ENCODE measurements around the gene FADS3. TPM values are rescaled to one million over a fixed set of nuclear protein-coding genes. Genes with fewer than 3 reads are reported as not detected.

Gene FADS3
- total RNA-seq, 1 experiment from 2014 or later, result 65.8 TPM

DNA sequence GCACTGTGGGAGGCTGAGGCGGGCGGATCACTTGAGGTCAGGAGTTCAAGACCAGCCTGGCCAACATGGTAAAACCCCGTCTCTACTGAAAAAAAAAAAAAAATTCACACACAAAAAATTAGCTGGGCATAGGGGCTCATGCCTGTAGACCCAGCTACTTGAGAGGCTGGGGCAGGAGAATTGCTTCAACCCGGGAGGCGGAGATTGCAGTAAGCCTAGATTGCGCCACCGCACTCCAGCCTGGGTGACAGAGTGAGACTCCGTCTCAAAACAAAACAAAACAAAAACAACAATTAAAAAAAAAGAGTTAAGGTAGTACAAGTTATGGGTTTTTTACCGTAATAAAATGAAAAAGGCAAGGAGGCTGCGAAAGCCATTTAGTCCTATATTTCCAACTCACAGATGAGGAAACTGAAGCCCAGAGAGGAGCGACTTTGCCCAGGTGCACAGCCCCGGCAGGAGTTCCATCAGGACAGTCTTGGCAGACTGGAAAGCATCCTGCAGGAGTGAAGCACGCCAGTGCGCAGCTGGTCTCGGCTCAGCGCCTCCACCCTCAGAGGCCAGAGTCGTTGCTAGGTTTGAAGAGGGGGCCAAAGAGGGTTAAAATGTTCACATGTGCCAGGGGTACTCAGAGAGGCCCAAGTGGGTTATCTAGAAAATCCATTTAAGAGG lies 3.8 kb upstream of the FADS3 start:
- H4K20me1 ChIP-seq (ENCODE audit: insufficient read depth), result no peaks in the 10 kb centered on the region
- H3K79me2 ChIP-seq (ENCODE audit: insufficient read depth, low read length), result no peaks in the 10 kb centered on the region; the same call in 1 of the 2 replicates
- H3K36me3 ChIP-seq (ENCODE audit: control insufficient read depth in 1 of 2, insufficient read depth in 2 of 2, low read length in 2 of 2), result no peaks in the 10 kb centered on the region
- ChIA-PET POLR2A (no interaction called here), CTCF (interaction anchor here (5.1 to 8.6 kb wide), 3 partner anchors 53 to 186 kb away, joined by 36 to 162 read pairs (median 134); partner anchors contain the start of gene BEST1), RAD21 (ENCODE audit: low non-redundant PET in 1 of 2, low total read pairs in 2 of 2, uncharacterized antibody in 2 of 2, unreplicated experiment in 2 of 2) (no interaction called here)
- no peak overlapping the region for H3K27ac ChIP-seq (ENCODE audit: low read depth, low read length)
- H3K4me1 ChIP-seq (ENCODE audit: control insufficient read depth in 1 of 2, insufficient read depth in 2 of 2, low read length in 2 of 2), result peaks cover 10 to 16% of the 10 kb centered on the region in 2 experiments
- H2AFZ ChIP-seq (ENCODE audit: low read depth, low read length, poor library complexity, severe bottlenecking), result no peak overlapping the region
- ATAC-seq (no peak), DNase-seq (ENCODE audit: low read depth, low spot score) (no peak)
- no peaks in the 10 kb centered on the region for H3K9me2 ChIP-seq (ENCODE audit: insufficient read depth)
- intact Hi-C loops (cut with micrococcal nuclease), result loop anchor here (5.0 kb wide), 1 partner anchor 67 kb away; no protein-coding TSS in a partner anchor
- H3K27me3 ChIP-seq (ENCODE audit: insufficient read depth, low read length), result no peaks in the 10 kb centered on the region
- TF ChIP-seq YY1 (IDR thresholded peaks at IDR 0.05; ENCODE audit: extremely low read depth, insufficient replicate concordance, low read depth, low read length) (no peak), ZFX (IDR thresholded peaks at IDR 0.05) (no peak), CBX3 (IDR thresholded peaks at IDR 0.05; ENCODE audit: low read depth) (no peak), SRF (IDR thresholded peaks at IDR 0.05; ENCODE audit: low read depth) (no peak), SIN3A (IDR thresholded peaks at IDR 0.05; ENCODE audit: low read depth) (no peak), EZH2phosphoT487 (IDR thresholded peaks at IDR 0.05; ENCODE audit: borderline replicate concordance) (no peak), FOSL1 (IDR thresholded peaks at IDR 0.05; ENCODE audit: low read depth) (no peak), SP1 (IDR thresholded peaks at IDR 0.05; ENCODE audit: low read depth) (no peak), CEBPB (IDR thresholded peaks at IDR 0.05; ENCODE audit: low read depth) (no peak)
- TF ChIP-seq, protein P1, sequence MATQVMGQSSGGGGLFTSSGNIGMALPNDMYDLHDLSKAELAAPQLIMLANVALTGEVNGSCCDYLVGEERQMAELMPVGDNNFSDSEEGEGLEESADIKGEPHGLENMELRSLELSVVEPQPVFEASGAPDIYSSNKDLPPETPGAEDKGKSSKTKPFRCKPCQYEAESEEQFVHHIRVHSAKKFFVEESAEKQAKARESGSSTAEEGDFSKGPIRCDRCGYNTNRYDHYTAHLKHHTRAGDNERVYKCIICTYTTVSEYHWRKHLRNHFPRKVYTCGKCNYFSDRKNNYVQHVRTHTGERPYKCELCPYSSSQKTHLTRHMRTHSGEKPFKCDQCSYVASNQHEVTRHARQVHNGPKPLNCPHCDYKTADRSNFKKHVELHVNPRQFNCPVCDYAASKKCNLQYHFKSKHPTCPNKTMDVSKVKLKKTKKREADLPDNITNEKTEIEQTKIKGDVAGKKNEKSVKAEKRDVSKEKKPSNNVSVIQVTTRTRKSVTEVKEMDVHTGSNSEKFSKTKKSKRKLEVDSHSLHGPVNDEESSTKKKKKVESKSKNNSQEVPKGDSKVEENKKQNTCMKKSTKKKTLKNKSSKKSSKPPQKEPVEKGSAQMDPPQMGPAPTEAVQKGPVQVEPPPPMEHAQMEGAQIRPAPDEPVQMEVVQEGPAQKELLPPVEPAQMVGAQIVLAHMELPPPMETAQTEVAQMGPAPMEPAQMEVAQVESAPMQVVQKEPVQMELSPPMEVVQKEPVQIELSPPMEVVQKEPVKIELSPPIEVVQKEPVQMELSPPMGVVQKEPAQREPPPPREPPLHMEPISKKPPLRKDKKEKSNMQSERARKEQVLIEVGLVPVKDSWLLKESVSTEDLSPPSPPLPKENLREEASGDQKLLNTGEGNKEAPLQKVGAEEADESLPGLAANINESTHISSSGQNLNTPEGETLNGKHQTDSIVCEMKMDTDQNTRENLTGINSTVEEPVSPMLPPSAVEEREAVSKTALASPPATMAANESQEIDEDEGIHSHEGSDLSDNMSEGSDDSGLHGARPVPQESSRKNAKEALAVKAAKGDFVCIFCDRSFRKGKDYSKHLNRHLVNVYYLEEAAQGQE (IDR thresholded peaks at IDR 0.05; ENCODE audit: low read depth), result no peak
- TF ChIP-seq, protein P2, sequence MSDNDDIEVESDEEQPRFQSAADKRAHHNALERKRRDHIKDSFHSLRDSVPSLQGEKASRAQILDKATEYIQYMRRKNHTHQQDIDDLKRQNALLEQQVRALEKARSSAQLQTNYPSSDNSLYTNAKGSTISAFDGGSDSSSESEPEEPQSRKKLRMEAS (IDR thresholded peaks at IDR 0.05), result no peak
- TF ChIP-seq, protein P3, sequence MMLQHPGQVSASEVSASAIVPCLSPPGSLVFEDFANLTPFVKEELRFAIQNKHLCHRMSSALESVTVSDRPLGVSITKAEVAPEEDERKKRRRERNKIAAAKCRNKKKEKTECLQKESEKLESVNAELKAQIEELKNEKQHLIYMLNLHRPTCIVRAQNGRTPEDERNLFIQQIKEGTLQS (IDR thresholded peaks at IDR 0.05), result no peak
- TF ChIP-seq, protein P4, sequence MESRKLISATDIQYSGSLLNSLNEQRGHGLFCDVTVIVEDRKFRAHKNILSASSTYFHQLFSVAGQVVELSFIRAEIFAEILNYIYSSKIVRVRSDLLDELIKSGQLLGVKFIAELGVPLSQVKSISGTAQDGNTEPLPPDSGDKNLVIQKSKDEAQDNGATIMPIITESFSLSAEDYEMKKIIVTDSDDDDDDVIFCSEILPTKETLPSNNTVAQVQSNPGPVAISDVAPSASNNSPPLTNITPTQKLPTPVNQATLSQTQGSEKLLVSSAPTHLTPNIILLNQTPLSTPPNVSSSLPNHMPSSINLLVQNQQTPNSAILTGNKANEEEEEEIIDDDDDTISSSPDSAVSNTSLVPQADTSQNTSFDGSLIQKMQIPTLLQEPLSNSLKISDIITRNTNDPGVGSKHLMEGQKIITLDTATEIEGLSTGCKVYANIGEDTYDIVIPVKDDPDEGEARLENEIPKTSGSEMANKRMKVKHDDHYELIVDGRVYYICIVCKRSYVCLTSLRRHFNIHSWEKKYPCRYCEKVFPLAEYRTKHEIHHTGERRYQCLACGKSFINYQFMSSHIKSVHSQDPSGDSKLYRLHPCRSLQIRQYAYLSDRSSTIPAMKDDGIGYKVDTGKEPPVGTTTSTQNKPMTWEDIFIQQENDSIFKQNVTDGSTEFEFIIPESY (IDR thresholded peaks at IDR 0.05; ENCODE audit: extremely low read depth, insufficient replicate concordance, low read length), result no peak
- TF ChIP-seq, protein P5, sequence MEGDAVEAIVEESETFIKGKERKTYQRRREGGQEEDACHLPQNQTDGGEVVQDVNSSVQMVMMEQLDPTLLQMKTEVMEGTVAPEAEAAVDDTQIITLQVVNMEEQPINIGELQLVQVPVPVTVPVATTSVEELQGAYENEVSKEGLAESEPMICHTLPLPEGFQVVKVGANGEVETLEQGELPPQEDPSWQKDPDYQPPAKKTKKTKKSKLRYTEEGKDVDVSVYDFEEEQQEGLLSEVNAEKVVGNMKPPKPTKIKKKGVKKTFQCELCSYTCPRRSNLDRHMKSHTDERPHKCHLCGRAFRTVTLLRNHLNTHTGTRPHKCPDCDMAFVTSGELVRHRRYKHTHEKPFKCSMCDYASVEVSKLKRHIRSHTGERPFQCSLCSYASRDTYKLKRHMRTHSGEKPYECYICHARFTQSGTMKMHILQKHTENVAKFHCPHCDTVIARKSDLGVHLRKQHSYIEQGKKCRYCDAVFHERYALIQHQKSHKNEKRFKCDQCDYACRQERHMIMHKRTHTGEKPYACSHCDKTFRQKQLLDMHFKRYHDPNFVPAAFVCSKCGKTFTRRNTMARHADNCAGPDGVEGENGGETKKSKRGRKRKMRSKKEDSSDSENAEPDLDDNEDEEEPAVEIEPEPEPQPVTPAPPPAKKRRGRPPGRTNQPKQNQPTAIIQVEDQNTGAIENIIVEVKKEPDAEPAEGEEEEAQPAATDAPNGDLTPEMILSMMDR (IDR thresholded peaks at IDR 0.05 in 2 of 3, conservative IDR thresholded peaks at IDR 0.05 in 1 of 3; ENCODE audit: borderline replicate concordance in 1 of 3, insufficient read depth in 1 of 3, low read depth in 2 of 3, low read length in 2 of 3), result no peak
- no peak overlapping the region for H3K4me2 ChIP-seq (ENCODE audit: low read length)
- H3K4me3 ChIP-seq (replicated peaks in 1 of 2; ENCODE audit: low read depth in 1 of 2, low read length in 2 of 2), result no peak overlapping the region
- H3K9ac ChIP-seq (ENCODE audit: low read length), result no peak overlapping the region
- BruUV-seq (replicated peaks), result no TSS peak
- H3K9me3 ChIP-seq (ENCODE audit: control insufficient read depth in 1 of 2, insufficient read depth in 1 of 2, low read depth in 1 of 2, low read length in 2 of 2), result no peaks in the 10 kb centered on the region

Data from HCT116 (cell line).